GM12801 (cell line): Measurements from ENCODE around the gene MVP.

Experiments used
- TF ChIP-seq, protein P1 (sequence below): IDR thresholded peaks from one replicate; pipeline ENCODE4 v1.5.1; 2011; ENCODE audit warnings: control low read depth; ENCODE audit not compliant: insufficient read length; ENCODE audit errors: extremely low read depth

The MVP gene

DNA sequence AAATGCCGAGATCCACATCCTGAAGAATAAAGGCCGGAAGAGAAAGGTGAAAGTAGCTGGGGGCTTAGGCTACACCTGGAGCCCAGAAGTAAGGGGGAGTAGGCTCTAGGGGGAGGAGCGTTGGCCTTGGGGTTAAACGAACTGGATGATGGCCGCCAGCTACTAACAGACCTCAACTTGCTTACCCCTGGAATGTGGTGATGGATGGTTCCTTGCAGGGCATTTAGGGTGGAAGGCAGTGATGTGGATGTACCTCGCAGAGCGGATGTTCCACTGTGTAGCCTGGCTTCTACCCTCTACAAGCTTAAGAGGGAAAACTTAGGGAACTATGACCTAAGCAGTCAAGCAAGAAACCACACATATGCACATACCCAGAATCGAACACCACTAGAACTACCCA, 16.2 kb upstream of the MVP start:
- TF ChIP-seq, protein P1, sequence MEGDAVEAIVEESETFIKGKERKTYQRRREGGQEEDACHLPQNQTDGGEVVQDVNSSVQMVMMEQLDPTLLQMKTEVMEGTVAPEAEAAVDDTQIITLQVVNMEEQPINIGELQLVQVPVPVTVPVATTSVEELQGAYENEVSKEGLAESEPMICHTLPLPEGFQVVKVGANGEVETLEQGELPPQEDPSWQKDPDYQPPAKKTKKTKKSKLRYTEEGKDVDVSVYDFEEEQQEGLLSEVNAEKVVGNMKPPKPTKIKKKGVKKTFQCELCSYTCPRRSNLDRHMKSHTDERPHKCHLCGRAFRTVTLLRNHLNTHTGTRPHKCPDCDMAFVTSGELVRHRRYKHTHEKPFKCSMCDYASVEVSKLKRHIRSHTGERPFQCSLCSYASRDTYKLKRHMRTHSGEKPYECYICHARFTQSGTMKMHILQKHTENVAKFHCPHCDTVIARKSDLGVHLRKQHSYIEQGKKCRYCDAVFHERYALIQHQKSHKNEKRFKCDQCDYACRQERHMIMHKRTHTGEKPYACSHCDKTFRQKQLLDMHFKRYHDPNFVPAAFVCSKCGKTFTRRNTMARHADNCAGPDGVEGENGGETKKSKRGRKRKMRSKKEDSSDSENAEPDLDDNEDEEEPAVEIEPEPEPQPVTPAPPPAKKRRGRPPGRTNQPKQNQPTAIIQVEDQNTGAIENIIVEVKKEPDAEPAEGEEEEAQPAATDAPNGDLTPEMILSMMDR, result no peak

DNA sequence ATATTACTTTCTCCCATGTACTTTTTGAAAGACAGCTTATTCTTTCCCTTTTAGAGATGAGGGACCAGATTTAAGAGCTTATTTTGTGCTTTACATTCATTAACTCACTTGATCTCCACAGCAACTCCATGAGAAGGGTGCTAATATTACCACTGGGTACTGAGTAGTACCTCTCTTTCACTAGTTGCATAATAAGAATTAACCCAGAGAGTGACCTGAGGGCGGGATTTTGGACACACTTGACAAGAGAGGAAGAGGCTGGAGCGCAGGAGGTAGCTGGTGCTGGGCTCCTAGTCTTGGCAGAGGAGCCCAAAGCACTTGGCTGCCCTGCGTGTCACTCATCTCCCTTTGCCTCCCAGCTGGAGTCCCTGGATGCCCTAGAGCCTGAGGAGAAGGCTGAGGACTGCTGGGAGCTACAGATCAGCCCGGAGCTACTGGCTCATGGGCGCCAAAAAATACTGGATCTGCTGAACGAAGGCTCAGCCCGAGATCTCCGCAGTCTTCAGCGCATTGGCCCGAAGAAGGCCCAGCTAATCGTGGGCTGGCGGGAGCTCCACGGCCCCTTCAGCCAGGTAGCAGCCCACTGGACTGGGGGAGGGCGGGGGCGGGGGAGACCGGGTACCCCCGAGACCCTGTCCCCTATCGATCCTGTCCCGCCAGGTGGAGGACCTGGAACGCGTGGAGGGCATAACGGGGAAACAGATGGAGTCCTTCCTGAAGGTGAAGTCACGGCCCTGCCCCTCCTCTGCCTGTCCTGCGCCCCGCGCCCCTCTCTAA, 15.6 kb upstream of the MVP start:
- TF ChIP-seq, protein P1, result no peak

DNA sequence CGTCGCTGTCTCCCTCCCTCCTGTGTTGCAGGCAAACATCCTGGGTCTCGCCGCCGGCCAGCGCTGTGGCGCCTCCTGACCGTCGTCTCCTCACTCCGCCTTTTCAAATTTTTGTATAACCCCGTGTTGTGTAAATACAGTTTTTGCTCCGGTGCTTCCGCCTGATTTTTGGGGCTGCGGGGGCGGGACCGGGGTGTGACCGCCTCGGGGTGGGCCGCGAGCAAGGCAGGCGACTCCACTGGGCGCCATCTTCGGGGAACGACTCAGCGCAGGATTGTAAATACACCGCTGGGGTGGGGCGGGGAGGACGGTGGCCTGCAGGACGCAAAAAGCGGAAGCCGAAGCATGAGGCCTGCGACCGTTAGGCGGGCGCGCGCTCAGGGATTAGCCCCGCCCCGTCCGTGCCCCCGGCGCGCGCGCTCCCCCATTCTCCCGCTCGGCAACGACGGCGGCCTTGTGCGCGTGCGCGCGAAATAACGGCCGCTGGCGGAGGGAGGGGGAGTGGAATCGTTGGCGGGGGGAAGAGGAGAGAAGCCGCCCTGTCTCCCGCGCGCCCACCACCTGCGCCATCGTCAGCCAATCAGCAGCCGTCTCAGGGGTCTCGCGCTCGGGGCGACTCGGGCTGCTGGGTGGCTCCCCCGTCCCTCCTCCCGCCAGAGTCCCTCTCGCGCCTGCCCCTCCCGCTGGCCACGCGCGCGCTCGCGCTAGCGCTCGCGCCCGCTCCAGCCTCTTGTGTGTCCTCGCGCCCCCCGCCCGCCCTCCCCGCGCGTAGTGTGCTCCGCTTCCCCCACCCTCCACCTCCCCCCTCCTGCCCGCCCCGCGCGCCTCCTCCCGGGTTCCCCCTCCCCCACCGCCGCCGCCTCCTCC, 14.8 kb upstream of the MVP start:
- TF ChIP-seq, protein P1, result no peak

DNA sequence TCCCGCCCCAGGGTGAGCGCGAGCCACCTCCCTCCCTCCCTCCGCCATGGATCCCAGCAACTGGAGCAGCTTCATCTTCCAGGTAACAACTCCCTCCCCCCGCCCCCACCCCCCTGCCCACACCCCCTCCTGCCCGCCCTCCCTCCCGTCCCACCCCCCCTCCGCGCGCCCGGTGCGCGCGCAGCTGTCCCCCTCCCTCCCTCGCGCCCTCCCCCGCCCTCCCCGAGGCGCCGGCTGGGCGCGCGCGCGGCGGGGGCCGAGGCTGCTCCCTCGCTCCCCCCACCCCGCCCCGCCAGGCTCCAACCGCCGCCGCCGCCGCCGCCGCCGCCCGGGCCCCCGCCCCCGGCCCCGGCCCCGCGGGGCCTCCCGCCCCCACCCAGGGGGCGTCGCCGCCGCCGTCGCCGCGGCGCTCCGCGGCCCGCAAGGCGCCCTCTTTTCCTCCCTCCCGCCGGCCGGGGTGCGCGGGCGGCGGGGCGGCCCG, 14.1 kb upstream of the MVP start, which contains the start of gene MAZ:
Gene MAZ, plus strand, starts transcription at position 431 of the 481 bp plus-strand sequence. CDS start 173 bp downstream, outside the sequence.
- TF ChIP-seq, protein P1, result no peak

DNA sequence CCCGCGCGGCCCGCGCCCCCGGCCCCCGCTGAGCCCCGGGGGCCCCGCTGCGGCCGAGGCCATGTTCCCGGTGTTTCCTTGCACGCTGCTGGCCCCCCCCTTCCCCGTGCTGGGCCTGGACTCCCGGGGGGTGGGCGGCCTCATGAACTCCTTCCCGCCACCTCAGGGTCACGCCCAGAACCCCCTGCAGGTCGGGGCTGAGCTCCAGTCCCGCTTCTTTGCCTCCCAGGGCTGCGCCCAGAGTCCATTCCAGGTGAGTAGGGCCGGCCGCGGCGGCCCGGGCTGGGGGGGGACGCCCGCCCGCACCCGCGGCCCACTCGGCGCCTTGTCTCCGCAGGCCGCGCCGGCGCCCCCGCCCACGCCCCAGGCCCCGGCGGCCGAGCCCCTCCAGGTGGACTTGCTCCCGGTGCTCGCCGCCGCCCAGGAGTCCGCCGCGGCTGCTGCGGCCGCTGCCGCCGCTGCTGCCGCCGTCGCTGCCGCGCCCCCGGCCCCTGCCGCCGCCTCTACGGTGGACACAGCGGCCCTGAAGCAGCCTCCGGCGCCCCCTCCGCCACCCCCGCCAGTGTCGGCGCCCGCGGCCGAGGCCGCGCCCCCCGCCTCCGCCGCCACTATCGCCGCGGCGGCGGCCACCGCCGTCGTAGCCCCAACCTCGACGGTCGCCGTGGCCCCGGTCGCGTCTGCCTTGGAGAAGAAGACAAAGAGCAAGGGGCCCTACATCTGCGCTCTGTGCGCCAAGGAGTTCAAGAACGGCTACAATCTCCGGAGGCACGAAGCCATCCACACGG, 13.4 kb upstream of the MVP start:
- TF ChIP-seq, protein P1, result no peak

DNA sequence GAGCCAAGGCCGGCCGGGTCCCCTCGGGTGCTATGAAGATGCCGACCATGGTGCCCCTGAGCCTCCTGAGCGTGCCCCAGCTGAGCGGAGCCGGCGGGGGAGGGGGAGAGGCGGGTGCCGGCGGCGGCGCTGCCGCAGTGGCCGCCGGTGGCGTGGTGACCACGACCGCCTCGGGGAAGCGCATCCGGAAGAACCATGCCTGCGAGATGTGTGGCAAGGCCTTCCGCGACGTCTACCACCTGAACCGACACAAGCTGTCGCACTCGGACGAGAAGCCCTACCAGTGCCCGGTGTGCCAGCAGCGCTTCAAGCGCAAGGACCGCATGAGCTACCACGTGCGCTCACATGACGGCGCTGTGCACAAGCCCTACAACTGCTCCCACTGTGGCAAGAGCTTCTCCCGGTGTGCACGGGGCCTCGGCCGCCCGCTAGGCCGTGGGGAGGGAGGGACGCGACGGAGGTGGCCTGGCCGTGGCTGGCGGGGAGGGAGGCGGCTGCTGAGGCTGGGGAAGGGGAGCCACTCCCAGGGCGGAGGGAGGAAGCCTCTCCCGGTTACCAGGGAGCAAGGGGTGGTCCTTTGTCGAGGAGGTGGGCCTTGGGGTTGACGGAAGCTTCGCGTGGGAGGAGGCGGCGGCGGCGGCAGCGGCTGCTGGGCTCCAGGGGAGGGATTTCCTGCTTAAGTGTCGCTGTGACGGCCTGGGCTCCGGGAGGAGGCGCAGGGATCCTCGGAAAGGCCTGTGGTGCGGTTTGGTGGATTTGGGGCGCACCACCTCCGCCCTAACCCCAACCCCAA, 12.6 kb upstream of the MVP start:
- TF ChIP-seq, protein P1, result no peak
